Neural crest cell (in vitro differentiated cells): ENCODE data around the gene ACTRT2. TPM values are rescaled to one million over a fixed set of nuclear protein-coding genes. Genes with fewer than 3 reads are reported as not detected.

ENCODE experiments used
- DNase-seq: peaks from one replicate; pipeline ENCODE4 v3.0.0; 2021; ENCODE audit warnings: low read depth, mixed read lengths, low spot score
- H3K27ac Mint-ChIP-seq: one replicate; pipeline ENCODE4 v1.8.0; 2021; ENCODE audit warnings: mild to moderate bottlenecking, mixed read lengths; ENCODE audit not compliant: unreplicated experiment
- H3K27me3 Mint-ChIP-seq: 2 replicates; pipeline ENCODE4 v1.8.0; 2021; ENCODE audit warnings: low read depth, mild to moderate bottlenecking, mixed read lengths
- H3K36me3 Mint-ChIP-seq: 2 replicates; pipeline ENCODE4 v1.8.0; 2021; ENCODE audit warnings: low read depth, mild to moderate bottlenecking, mixed read lengths
- H3K4me1 Mint-ChIP-seq: 2 replicates; pipeline ENCODE4 v1.8.0; 2021; ENCODE audit warnings: mixed read lengths
- H3K4me3 Mint-ChIP-seq: one replicate; pipeline ENCODE4 v1.8.0; 2021; ENCODE audit warnings: mild to moderate bottlenecking, mixed read lengths
- H3K9me3 Mint-ChIP-seq: 2 replicates; pipeline ENCODE4 v1.8.0; 2021; ENCODE audit warnings: mixed read lengths
- CTCF ChIP-seq: fragments of 200-600 bp; sonication (generic); conservative IDR thresholded peaks from 2 replicates; pipeline ENCODE4 v1.5.0; 2021; ENCODE audit warnings: antibody characterized with exemption, mild to moderate bottlenecking
- total RNA-seq: library from RNA; stranded (reverse); gene quantifications from 2 replicates; pipeline ENCODE4 v1.2.1, GENCODE V29; 2021

Gene ACTRT2
- total RNA-seq, 1 donor from 2014 or later: not detected

- Mint-ChIP-seq H3K27me3 (no peaks in the 10 kb centered on the region), H3K36me3 (peaks cover 12% of the 10 kb centered on the region), H3K27ac (no peak overlapping the region), H3K4me3 (no peak overlapping the region), H3K4me1 (no peaks in the 10 kb centered on the region), H3K9me3 (peaks cover 23% of the 10 kb centered on the region)
- DNase-seq: no peak
- no peak for TF ChIP-seq CTCF
Measured at GRCh38 chr1:2989976-2990375, 31.3 kb upstream of the ACTRT2 start.

- no peak for DNase-seq
- H3K4me1 Mint-ChIP-seq: no peaks in the 10 kb centered on the region
- H3K27me3 Mint-ChIP-seq: no peaks in the 10 kb centered on the region
- H3K4me3 Mint-ChIP-seq: no peak overlapping the region
- TF ChIP-seq CTCF: no peak
- H3K36me3 Mint-ChIP-seq: peaks cover 12% of the 10 kb centered on the region
- H3K9me3 Mint-ChIP-seq: peaks cover 23% of the 10 kb centered on the region
- no peak overlapping the region for H3K27ac Mint-ChIP-seq
Measured at GRCh38 chr1:2990376-2991115, 30.7 kb upstream of the ACTRT2 start.

- no peaks in the 10 kb centered on the region for H3K4me1 Mint-ChIP-seq
- no peak overlapping the region for H3K27ac Mint-ChIP-seq
- no peaks in the 10 kb centered on the region for H3K27me3 Mint-ChIP-seq
- peaks cover 16% of the 10 kb centered on the region for H3K9me3 Mint-ChIP-seq
- no peak for DNase-seq
- no peak for TF ChIP-seq CTCF
- no peak overlapping the region for H3K4me3 Mint-ChIP-seq
- H3K36me3 Mint-ChIP-seq: peaks cover 4% of the 10 kb centered on the region
Measured at GRCh38 chr1:2991753-2992495, 29.3 kb upstream of the ACTRT2 start.

- Mint-ChIP-seq H3K27ac (no peak overlapping the region), H3K4me1 (no peaks in the 10 kb centered on the region), H3K36me3 (peaks cover 4% of the 10 kb centered on the region), H3K9me3 (peaks cover 8% of the 10 kb centered on the region), H3K4me3 (no peak overlapping the region), H3K27me3 (peaks cover 5% of the 10 kb centered on the region)
- no peak for TF ChIP-seq CTCF
- no peak for DNase-seq
Measured at GRCh38 chr1:2998503-2999100, 22.7 kb upstream of the ACTRT2 start.

- Mint-ChIP-seq H3K4me3 (no peak overlapping the region), H3K27ac (no peak overlapping the region), H3K27me3 (peaks cover 5% of the 10 kb centered on the region), H3K9me3 (peaks cover 5% of the 10 kb centered on the region), H3K4me1 (no peaks in the 10 kb centered on the region), H3K36me3 (no peaks in the 10 kb centered on the region)
- no peak for TF ChIP-seq CTCF
- no peak for DNase-seq
Measured at GRCh38 chr1:2999138-2999537, 22.1 kb upstream of the ACTRT2 start.
